Memory B cell (primary cell): ENCODE measurements around the gene RETREG1.

Experiments used
- ATAC-seq: fragments of 150-1000 bp; cut with Tn5 transposase; 2 replicates; pipeline ENCODE4 v1.10.0; 2021; ENCODE audit warnings: low read depth, mild to moderate bottlenecking, moderate library complexity
- DNase-seq, 2 donors: peaks; one replicate each; pipeline ENCODE4 v3.0.0; 2022; ENCODE audit warnings: low spot score in 2 of 2
- H3K27ac Mint-ChIP-seq: one replicate; pipeline ENCODE4 v1.8.0; 2022; ENCODE audit warnings: mild to moderate bottlenecking, moderate library complexity, mixed read lengths
- H3K27me3 Mint-ChIP-seq: one replicate; pipeline ENCODE4 v1.8.0; 2022; ENCODE audit warnings: mixed read lengths
- H3K36me3 Mint-ChIP-seq: one replicate; pipeline ENCODE4 v1.8.0; 2022; ENCODE audit warnings: mild to moderate bottlenecking, mixed read lengths
- H3K4me1 Mint-ChIP-seq: one replicate; pipeline ENCODE4 v1.8.0; 2022; ENCODE audit warnings: mixed read lengths
- H3K4me3 Mint-ChIP-seq: one replicate; pipeline ENCODE4 v1.8.0; 2022; ENCODE audit warnings: mild to moderate bottlenecking, moderate library complexity, mixed read lengths
- H3K9me3 Mint-ChIP-seq: one replicate; pipeline ENCODE4 v1.8.0; 2022; ENCODE audit warnings: mixed read lengths

The RETREG1 gene

DNA sequence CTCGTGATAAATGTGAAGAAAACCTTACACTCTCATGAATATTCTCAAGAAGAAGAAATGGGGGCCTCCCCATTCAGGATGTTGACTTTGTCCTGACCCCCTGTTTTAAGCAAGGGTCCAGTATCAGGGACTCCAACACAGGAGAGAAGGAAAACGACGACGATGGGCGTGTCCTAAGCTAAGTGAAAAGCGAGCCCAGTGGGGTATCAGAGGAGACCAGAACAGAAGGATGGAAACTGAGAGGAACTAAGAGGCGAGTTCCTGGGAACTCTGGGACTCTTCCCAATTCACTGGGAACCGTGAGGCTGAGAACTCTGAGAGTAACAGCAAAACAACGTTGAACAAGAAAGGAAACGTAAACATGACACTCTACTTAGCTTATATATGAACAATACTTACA is 14.6 kb downstream of the RETREG1 start:
- ATAC-seq, result no peak
- H3K9me3 Mint-ChIP-seq, result peaks cover 4% of the 10 kb centered on the region
- DNase-seq, result no peak
- H3K4me3 Mint-ChIP-seq, result no peak overlapping the region
- H3K27me3 Mint-ChIP-seq, result peaks cover 8% of the 10 kb centered on the region
- H3K27ac Mint-ChIP-seq, result no peak overlapping the region
- H3K4me1 Mint-ChIP-seq, result peaks cover 10% of the 10 kb centered on the region
- peaks cover 16% of the 10 kb centered on the region for H3K36me3 Mint-ChIP-seq

DNA sequence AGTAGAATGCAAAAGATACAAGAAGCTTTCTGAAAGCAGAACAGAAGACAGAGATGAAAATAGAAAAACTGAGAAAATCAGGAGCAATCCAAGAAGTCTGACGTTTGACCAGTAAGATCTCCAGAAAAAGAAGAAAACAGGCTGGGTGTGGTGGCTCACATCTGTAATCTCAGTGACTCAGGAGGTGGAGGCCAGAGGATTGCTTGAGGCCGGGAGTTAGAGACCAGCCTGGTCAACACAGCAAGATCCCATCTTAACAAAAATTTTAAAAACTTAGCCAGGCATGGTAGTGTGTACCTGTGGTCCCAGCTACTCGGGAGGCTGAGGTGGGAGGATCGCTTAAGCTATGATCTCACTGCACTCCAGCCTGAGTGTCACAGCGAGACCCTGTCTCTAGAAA is 15.9 kb downstream of the RETREG1 start:
- peaks cover 10% of the 10 kb centered on the region for H3K4me1 Mint-ChIP-seq
- H3K27me3 Mint-ChIP-seq, result peaks cover 7% of the 10 kb centered on the region
- H3K27ac Mint-ChIP-seq, result no peak overlapping the region
- no peak overlapping the region for H3K4me3 Mint-ChIP-seq
- H3K36me3 Mint-ChIP-seq, result peaks cover 10% of the 10 kb centered on the region
- DNase-seq, result no peak
- ATAC-seq, result no peak
- peaks cover 2% of the 10 kb centered on the region for H3K9me3 Mint-ChIP-seq

DNA sequence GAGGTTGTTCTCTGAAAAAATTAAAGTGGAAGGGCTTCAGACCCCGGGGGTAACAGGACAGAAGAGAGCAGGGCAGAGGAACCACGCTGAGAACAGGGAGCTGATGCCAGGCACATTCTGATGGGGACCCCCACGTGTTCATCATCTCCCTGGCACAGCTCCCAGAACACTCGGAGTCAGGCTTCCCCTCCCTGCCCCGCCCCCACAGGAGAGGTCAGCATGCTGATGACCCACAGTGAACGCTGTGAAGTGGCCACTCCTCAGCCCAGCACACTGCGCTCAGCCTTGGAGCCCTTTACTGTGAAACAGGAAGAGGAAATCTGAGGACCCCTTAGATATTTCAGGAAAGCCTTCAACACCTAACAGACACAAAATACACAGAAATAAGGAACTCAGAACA is 16.4 kb downstream of the RETREG1 start:
- ATAC-seq, result no peak
- Mint-ChIP-seq H3K27ac (no peak overlapping the region), H3K36me3 (peaks cover 10% of the 10 kb centered on the region), H3K9me3 (peaks cover 2% of the 10 kb centered on the region), H3K4me3 (no peak overlapping the region), H3K27me3 (peaks cover 7% of the 10 kb centered on the region), H3K4me1 (peaks cover 10% of the 10 kb centered on the region)
- no peak for DNase-seq

DNA sequence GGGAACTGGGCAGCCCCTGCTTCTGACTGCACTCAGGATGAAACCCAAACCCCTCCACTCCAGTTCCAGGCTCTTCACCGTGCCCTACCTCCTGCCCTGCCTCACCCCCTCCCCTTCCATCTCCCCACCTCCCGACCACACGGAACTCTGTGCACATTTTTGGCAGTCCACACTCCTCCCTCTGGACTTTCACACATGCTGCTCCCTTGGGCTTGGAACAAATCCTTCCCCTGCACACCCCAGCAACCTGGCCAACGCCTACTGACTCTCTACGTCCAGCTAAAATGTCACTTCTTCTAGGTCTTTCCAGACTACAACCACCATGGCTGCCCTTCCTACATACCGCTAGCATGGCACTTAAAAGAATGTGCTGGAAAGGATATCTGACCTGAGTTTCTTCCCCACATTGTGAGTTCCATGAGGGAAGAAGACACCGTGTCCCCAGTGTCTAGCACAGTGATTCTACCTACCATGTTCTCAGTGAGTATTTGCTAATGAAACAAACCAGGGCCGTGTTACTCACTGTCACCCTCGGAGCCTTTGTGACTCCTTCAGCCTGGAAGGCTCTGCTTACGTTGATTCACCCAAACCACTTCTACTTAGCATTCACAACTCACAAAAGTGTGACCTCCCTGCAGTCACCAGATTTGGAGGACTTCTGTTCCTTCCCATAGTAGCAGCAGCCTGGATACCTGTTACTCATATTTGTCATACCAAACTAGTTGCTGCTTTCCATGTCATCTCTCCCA is 18.7 kb downstream of the RETREG1 start:
- H3K4me3 Mint-ChIP-seq, result no peak overlapping the region
- no peak overlapping the region for H3K27ac Mint-ChIP-seq
- H3K27me3 Mint-ChIP-seq, result peaks cover 7% of the 10 kb centered on the region
- H3K36me3 Mint-ChIP-seq, result peaks cover 10% of the 10 kb centered on the region
- DNase-seq, result no peak
- H3K9me3 Mint-ChIP-seq, result peaks cover 2% of the 10 kb centered on the region
- peaks cover 5% of the 10 kb centered on the region for H3K4me1 Mint-ChIP-seq
- no peak for ATAC-seq

DNA sequence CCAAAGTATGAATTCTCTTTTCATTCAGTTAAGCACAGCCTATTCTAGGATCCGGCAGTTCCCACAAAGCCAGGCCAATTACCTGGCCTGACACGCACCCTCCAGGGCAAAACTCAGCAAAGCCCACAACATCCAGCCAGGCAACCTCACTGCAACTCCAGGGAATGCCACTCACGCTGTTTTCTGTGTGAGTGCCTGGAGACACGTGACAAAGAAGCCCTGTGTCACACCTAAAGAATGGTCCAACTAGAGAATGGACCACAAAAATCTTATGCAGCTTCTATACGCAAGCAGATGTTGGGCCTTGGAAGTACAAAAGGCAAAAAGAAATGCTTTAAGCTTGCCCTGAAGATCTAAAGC is 20.2 kb downstream of the RETREG1 start:
- ATAC-seq, result no peak
- no peak overlapping the region for H3K27ac Mint-ChIP-seq
- DNase-seq, result no peak

GRCh38 chr5:16595881-16596580 is 20.8 kb downstream of the RETREG1 start:
- DNase-seq (no peak), ATAC-seq (no peak)
- peaks cover 5% of the 10 kb centered on the region for H3K4me1 Mint-ChIP-seq
- peaks cover 7% of the 10 kb centered on the region for H3K27me3 Mint-ChIP-seq
- no peaks in the 10 kb centered on the region for H3K9me3 Mint-ChIP-seq
- no peak overlapping the region for H3K27ac Mint-ChIP-seq
- peaks cover 5% of the 10 kb centered on the region for H3K36me3 Mint-ChIP-seq
- H3K4me3 Mint-ChIP-seq, result no peak overlapping the region

More for the DNA sequence above, 20.2 kb downstream of the RETREG1 start:
- peaks cover 5% of the 10 kb centered on the region for H3K4me1 Mint-ChIP-seq
- H3K27me3 Mint-ChIP-seq, result peaks cover 7% of the 10 kb centered on the region
- no peaks in the 10 kb centered on the region for H3K9me3 Mint-ChIP-seq
- H3K4me3 Mint-ChIP-seq, result no peak overlapping the region
- peaks cover 5% of the 10 kb centered on the region for H3K36me3 Mint-ChIP-seq

- peaks cover 6% of the 10 kb centered on the region for H3K27me3 Mint-ChIP-seq
- H3K4me1 Mint-ChIP-seq, result peaks cover 5% of the 10 kb centered on the region
- no peak for ATAC-seq
- H3K27ac Mint-ChIP-seq, result no peak overlapping the region
- H3K4me3 Mint-ChIP-seq, result no peak overlapping the region
- no peaks in the 10 kb centered on the region for H3K9me3 Mint-ChIP-seq
- peaks cover 12% of the 10 kb centered on the region for H3K36me3 Mint-ChIP-seq
- no peak for DNase-seq
These were observed 23.2 kb downstream of the RETREG1 start for GRCh38 chr5:16593628-16594027.

- peaks cover 4% of the 10 kb centered on the region for H3K27me3 Mint-ChIP-seq
- no peak for ATAC-seq
- peaks cover 14% of the 10 kb centered on the region for H3K36me3 Mint-ChIP-seq
- H3K27ac Mint-ChIP-seq, result no peak overlapping the region
- H3K4me3 Mint-ChIP-seq, result no peak overlapping the region
- DNase-seq, result no peak
- H3K4me1 Mint-ChIP-seq, result peaks cover 4% of the 10 kb centered on the region
- H3K9me3 Mint-ChIP-seq, result peaks cover 1% of the 10 kb centered on the region
These were observed 23.8 kb downstream of the RETREG1 start for GRCh38 chr5:16593013-16593412.

GRCh38 chr5:16592255-16592654 is 24.5 kb downstream of the RETREG1 start:
- DNase-seq (no peak), ATAC-seq (no peak)
- H3K36me3 Mint-ChIP-seq, result peaks cover 17% of the 10 kb centered on the region
- H3K9me3 Mint-ChIP-seq, result peaks cover 1% of the 10 kb centered on the region
- H3K27ac Mint-ChIP-seq, result no peak overlapping the region
- no peak overlapping the region for H3K4me3 Mint-ChIP-seq
- peaks cover 3% of the 10 kb centered on the region for H3K27me3 Mint-ChIP-seq
- H3K4me1 Mint-ChIP-seq, result peaks cover 3% of the 10 kb centered on the region

- Mint-ChIP-seq H3K4me1 (peaks cover 8% of the 10 kb centered on the region), H3K27me3 (peaks cover 3% of the 10 kb centered on the region), H3K36me3 (peaks cover 17% of the 10 kb centered on the region), H3K27ac (no peak overlapping the region), H3K4me3 (no peak overlapping the region), H3K9me3 (peaks cover 1% of the 10 kb centered on the region)
- no peak for ATAC-seq
- no peak for DNase-seq
These were observed 26.1 kb downstream of the RETREG1 start for GRCh38 chr5:16590685-16591084.

- Mint-ChIP-seq H3K4me3 (no peak overlapping the region), H3K4me1 (peaks cover 9% of the 10 kb centered on the region), H3K36me3 (peaks cover 17% of the 10 kb centered on the region), H3K27me3 (peaks cover 3% of the 10 kb centered on the region), H3K9me3 (peaks cover 1% of the 10 kb centered on the region), H3K27ac (no peak overlapping the region)
- no peak for ATAC-seq
- no peak for DNase-seq
These were observed 27.1 kb downstream of the RETREG1 start for GRCh38 chr5:16589658-16590057.

- H3K4me1 Mint-ChIP-seq, result peaks cover 9% of the 10 kb centered on the region
- ATAC-seq (no peak), DNase-seq (no peak)
- peaks cover 3% of the 10 kb centered on the region for H3K27me3 Mint-ChIP-seq
- H3K9me3 Mint-ChIP-seq, result peaks cover 1% of the 10 kb centered on the region
- no peak overlapping the region for H3K27ac Mint-ChIP-seq
- no peak overlapping the region for H3K4me3 Mint-ChIP-seq
- H3K36me3 Mint-ChIP-seq, result peaks cover 17% of the 10 kb centered on the region
These were observed 28.2 kb downstream of the RETREG1 start for GRCh38 chr5:16588434-16589214.

DNA sequence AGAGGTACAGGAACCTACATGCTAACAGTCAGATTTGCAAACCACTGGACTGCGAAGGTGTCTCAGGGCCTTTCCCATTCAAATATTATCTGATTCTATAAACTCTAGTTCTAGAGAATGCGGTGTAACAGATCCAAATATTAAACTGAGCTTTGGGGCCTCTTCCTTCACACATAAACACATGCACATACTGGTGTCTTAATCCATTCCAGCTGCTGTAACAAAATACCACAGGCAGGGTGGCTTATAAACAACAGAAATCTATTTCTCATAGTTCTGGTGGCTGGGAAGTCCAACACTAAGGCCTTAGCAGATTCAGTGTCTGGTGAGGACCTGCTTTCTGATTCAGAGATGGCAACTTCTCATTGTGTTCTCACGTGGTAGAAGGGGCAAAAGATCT is 30.2 kb downstream of the RETREG1 start:
- Mint-ChIP-seq H3K4me1 (peaks cover 9% of the 10 kb centered on the region), H3K36me3 (peaks cover 17% of the 10 kb centered on the region), H3K27me3 (peaks cover 3% of the 10 kb centered on the region), H3K4me3 (no peak overlapping the region), H3K27ac (no peak overlapping the region), H3K9me3 (peaks cover 1% of the 10 kb centered on the region)
- DNase-seq, result no peak
- ATAC-seq, result no peak

GRCh38 chr5:16585041-16585667 is 31.6 kb downstream of the RETREG1 start:
- ATAC-seq, result no peak
- Mint-ChIP-seq H3K27me3 (peaks cover 3% of the 10 kb centered on the region), H3K27ac (no peak overlapping the region), H3K4me1 (peaks cover 6% of the 10 kb centered on the region), H3K4me3 (no peak overlapping the region), H3K9me3 (peaks cover 1% of the 10 kb centered on the region), H3K36me3 (peaks cover 14% of the 10 kb centered on the region)
- no peak for DNase-seq
